Neural progenitor cell (in vitro differentiated cells): ENCODE results near the gene GBP5. TPM values are rescaled to one million over a fixed set of nuclear protein-coding genes. Genes with fewer than 3 reads are reported as not detected.
"Not testable (repeated sequence)": the region's sequence is repeated elsewhere in the genome, so short reads cannot be mapped to it uniquely, and the experiment has no call there.

Experiments used
- DNase-seq: peaks from one replicate; pipeline ENCODE4 v3.0.0-alpha.2; 2016; ENCODE audit warnings: low spot score
- H2AFZ ChIP-seq: fragments of 200-600 bp; sonication (generic); replicated peaks from 2 replicates; pipeline ENCODE4 v1.6.1; 2016; ENCODE audit warnings: antibody characterized with exemption
- H3F3A ChIP-seq: fragments of 200-600 bp; sonication (generic); 2 replicates; pipeline ENCODE4 v1.6.1; 2016; ENCODE audit warnings: antibody characterized with exemption, low read depth
- H3K27ac ChIP-seq: fragments of 200-600 bp; sonication (generic); 2 replicates; pipeline ENCODE4 v1.5.1; 2016; ENCODE audit warnings: mild to moderate bottlenecking
- H3K27me3 ChIP-seq: fragments of 200-600 bp; sonication (generic); 2 replicates; pipeline ENCODE4 v1.6.1; 2016; ENCODE audit warnings: mild to moderate bottlenecking, moderate library complexity
- H3K36me3 ChIP-seq: fragments of 200-600 bp; sonication (generic); 2 replicates; pipeline ENCODE4 v1.5.1; 2016
- H3K4me1 ChIP-seq: fragments of 200-600 bp; sonication (generic); 2 replicates; pipeline ENCODE4 v1.6.1; 2016; ENCODE audit warnings: mixed run types
- H3K4me2 ChIP-seq: fragments of 200-600 bp; sonication (generic); 2 replicates; pipeline ENCODE4 v1.6.1; 2016
- H3K4me3 ChIP-seq: fragments of 200-600 bp; sonication (generic); 2 replicates; pipeline ENCODE4 v1.5.1; 2016
- H3K79me2 ChIP-seq: fragments of 200-600 bp; sonication (generic); 2 replicates; pipeline ENCODE4 v1.6.1; 2016; ENCODE audit warnings: low read depth
- H3K9ac ChIP-seq: fragments of 200-600 bp; sonication (generic); 2 replicates; pipeline ENCODE4 v1.6.1; 2016
- H3K9me3 ChIP-seq: fragments of 200-600 bp; sonication (generic); 2 replicates; pipeline ENCODE4 v1.5.1; 2016; ENCODE audit warnings: low read depth
- H4K20me1 ChIP-seq: fragments of 200-600 bp; sonication (generic); 2 replicates; pipeline ENCODE4 v1.6.1; 2016; ENCODE audit warnings: low read depth
- H3K27ac Mint-ChIP-seq: 3 replicates; pipeline ENCODE4 v1.8.0; 2021; ENCODE audit warnings: mixed read lengths
- H3K27me3 Mint-ChIP-seq: 2 replicates; pipeline ENCODE4 v1.8.0; 2022; ENCODE audit warnings: low read depth, mild to moderate bottlenecking, inconsistent platforms, moderate library complexity, mixed read lengths; ENCODE audit not compliant: insufficient read depth
- H3K36me3 Mint-ChIP-seq: 3 replicates; pipeline ENCODE4 v1.8.0; 2021; ENCODE audit warnings: mixed read lengths
- H3K4me1 Mint-ChIP-seq: 3 replicates; pipeline ENCODE4 v1.8.0; 2021; ENCODE audit warnings: mixed read lengths
- H3K4me3 Mint-ChIP-seq: 3 replicates; pipeline ENCODE4 v1.8.0; 2021; ENCODE audit warnings: mild to moderate bottlenecking, moderate library complexity, mixed read lengths
- H3K9me3 Mint-ChIP-seq: 3 replicates; pipeline ENCODE4 v1.8.0; 2020; ENCODE audit warnings: mixed read lengths
- EZH2 ChIP-seq: fragments of 200-600 bp; sonication (generic); IDR thresholded peaks from 2 replicates; pipeline ENCODE4 v1.6.1; 2017; ENCODE audit warnings: antibody characterized with exemption, mild to moderate bottlenecking, moderate library complexity
- EZH2phosphoT487 ChIP-seq: fragments of 200-600 bp; sonication (generic); IDR thresholded peaks from 2 replicates; pipeline ENCODE4 v1.6.1; 2017; ENCODE audit warnings: antibody characterized with exemption
- total RNA-seq: library from RNA; depleted of rRNA; stranded (reverse); fragments of >200 nt; gene quantifications from 2 replicates; pipeline ENCODE4 v1.2.3, GENCODE V29; 2015; ENCODE audit warnings: low replicate concordance
- TF ChIP-seq, protein P1 (sequence below): fragments of 200-600 bp; sonication (generic); IDR thresholded peaks from 2 replicates; pipeline ENCODE4 v1.5.1; 2017; ENCODE audit warnings: antibody characterized with exemption, mild to moderate bottlenecking

The GBP5 gene, protein sequence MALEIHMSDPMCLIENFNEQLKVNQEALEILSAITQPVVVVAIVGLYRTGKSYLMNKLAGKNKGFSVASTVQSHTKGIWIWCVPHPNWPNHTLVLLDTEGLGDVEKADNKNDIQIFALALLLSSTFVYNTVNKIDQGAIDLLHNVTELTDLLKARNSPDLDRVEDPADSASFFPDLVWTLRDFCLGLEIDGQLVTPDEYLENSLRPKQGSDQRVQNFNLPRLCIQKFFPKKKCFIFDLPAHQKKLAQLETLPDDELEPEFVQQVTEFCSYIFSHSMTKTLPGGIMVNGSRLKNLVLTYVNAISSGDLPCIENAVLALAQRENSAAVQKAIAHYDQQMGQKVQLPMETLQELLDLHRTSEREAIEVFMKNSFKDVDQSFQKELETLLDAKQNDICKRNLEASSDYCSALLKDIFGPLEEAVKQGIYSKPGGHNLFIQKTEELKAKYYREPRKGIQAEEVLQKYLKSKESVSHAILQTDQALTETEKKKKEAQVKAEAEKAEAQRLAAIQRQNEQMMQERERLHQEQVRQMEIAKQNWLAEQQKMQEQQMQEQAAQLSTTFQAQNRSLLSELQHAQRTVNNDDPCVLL
- total RNA-seq = not detected in 2 replicates

DNA sequence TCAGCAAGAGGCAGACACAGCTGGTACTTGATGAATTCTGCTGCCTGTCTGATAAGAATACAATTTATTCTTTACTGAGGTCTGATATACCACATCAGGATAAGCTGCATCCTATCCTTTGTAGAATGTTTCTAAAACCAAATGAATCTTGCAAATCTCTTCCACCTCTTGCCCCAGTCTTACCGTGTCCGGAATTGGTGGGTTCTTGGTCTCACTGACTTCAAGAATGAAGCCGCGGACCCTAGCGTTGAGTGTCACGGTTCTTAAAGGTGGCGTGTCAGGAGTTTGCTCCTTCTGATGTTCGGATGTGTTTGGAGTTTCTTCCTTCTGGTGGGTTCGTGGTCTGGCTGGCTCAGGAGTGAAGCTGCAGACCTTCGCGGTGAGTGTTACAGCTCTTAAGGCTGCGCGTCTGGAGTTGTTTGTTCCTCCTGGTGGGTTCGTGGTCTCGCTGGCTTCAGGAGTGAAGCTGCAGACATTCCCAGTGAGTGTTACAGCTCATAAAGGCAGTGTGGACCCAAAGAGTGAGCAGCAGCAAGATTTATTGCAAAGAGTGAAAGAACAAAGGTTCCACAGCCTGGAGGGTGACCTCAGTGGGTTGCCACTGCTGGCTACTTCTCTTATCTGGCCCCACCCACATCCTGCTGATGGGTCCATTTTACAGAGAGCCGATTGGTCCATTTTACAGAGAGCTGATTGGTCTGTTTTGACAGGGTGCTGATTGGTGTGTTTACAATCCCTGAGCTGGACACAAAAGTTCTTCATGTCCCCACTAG is at the start of gene GBP5:
Gene GBP5 (minus strand): TSS at position 592 of the 773 bp plus-strand sequence. CDS start 3,305 bp downstream, outside the sequence.
- not testable (repeated sequence) for H3K79me2 ChIP-seq, DNase-seq, H3K27me3 Mint-ChIP-seq, H3K27me3 ChIP-seq, H3K4me2 ChIP-seq, H3K4me3 ChIP-seq, H4K20me1 ChIP-seq, H3K9me3 Mint-ChIP-seq, H3K9me3 ChIP-seq, H3K4me1 Mint-ChIP-seq, H3F3A ChIP-seq, H3K36me3 Mint-ChIP-seq, H3K4me3 Mint-ChIP-seq, H2AFZ ChIP-seq, H3K27ac Mint-ChIP-seq, H3K27ac ChIP-seq, H3K4me1 ChIP-seq, H3K36me3 ChIP-seq, H3K9ac ChIP-seq

DNA sequence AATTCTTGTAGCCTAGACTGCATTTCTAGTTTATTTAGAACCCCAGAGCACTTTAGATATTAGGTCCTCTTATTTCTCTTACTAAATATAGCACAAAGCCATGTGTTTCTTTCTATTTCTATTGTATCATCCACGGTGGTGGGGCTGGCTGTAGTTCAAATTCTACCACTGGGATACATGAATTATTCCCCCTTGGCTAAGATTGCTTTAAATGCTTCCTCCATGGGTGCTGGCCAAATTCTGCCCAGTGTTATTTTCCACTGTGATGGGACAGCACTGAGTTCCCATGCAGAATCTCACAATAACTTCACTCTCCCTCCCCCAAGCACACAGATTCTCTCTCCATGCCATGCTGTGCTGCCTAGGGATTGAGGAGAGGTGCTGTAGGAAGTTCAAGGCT is 49.7 kb upstream of the GBP5 start:
- TF ChIP-seq, protein P1, sequence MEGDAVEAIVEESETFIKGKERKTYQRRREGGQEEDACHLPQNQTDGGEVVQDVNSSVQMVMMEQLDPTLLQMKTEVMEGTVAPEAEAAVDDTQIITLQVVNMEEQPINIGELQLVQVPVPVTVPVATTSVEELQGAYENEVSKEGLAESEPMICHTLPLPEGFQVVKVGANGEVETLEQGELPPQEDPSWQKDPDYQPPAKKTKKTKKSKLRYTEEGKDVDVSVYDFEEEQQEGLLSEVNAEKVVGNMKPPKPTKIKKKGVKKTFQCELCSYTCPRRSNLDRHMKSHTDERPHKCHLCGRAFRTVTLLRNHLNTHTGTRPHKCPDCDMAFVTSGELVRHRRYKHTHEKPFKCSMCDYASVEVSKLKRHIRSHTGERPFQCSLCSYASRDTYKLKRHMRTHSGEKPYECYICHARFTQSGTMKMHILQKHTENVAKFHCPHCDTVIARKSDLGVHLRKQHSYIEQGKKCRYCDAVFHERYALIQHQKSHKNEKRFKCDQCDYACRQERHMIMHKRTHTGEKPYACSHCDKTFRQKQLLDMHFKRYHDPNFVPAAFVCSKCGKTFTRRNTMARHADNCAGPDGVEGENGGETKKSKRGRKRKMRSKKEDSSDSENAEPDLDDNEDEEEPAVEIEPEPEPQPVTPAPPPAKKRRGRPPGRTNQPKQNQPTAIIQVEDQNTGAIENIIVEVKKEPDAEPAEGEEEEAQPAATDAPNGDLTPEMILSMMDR = no peak
- TF ChIP-seq EZH2phosphoT487 (no peak), EZH2 (no peak)
- DNase-seq = no peak
- H3K4me3 ChIP-seq = no peak overlapping the region
- no peaks in the 10 kb centered on the region for H3K36me3 ChIP-seq
- H3K4me1 ChIP-seq = no peaks in the 10 kb centered on the region
- H3F3A ChIP-seq = no peaks in the 10 kb centered on the region
- H3K4me2 ChIP-seq = no peak overlapping the region
- no peak overlapping the region for H3K27ac Mint-ChIP-seq
- no peak overlapping the region for H2AFZ ChIP-seq
- H3K27ac ChIP-seq = no peak overlapping the region
- H3K9me3 Mint-ChIP-seq = peaks cover 10% of the 10 kb centered on the region
- no peak overlapping the region for H3K9ac ChIP-seq
- H3K4me3 Mint-ChIP-seq = no peak overlapping the region
- H3K79me2 ChIP-seq = no peaks in the 10 kb centered on the region
- no peaks in the 10 kb centered on the region for H4K20me1 ChIP-seq
- H3K36me3 Mint-ChIP-seq = no peaks in the 10 kb centered on the region
- H3K4me1 Mint-ChIP-seq = no peaks in the 10 kb centered on the region
- no peaks in the 10 kb centered on the region for H3K27me3 Mint-ChIP-seq
- no peaks in the 10 kb centered on the region for H3K27me3 ChIP-seq
- no peaks in the 10 kb centered on the region for H3K9me3 ChIP-seq

DNA sequence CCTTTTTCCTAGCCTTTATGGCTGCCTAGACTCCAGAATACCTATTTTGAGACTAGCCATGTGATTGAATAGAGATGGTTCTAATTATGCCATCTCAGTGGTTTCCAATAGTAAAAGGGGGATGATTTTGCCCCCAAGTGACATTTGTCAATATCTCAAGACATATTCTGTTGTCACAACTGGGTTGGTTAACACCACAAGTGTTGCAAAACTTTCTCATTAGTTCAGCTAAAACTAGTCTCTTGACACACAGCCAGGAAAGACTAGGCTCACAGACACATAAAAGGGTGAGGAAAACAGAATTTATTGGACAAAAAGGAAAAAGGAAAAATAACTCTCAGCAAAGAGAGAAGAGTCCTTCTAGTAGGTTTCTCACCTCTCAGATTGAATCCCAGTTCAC is 39.9 kb upstream of the GBP5 start:
- H3K9me3 ChIP-seq = no peaks in the 10 kb centered on the region
- no peaks in the 10 kb centered on the region for H3K36me3 ChIP-seq
- H3K27ac Mint-ChIP-seq = no peak overlapping the region
- TF ChIP-seq, protein P1 = no peak
- no peak for TF ChIP-seq EZH2
- no peak for TF ChIP-seq EZH2phosphoT487
- no peaks in the 10 kb centered on the region for H3K4me1 Mint-ChIP-seq
- H3K4me3 Mint-ChIP-seq = no peak overlapping the region
- no peak overlapping the region for H3K27ac ChIP-seq
- H4K20me1 ChIP-seq = no peaks in the 10 kb centered on the region
- H3K27me3 ChIP-seq = no peaks in the 10 kb centered on the region
- H3K9me3 Mint-ChIP-seq = no peaks in the 10 kb centered on the region
- H3K36me3 Mint-ChIP-seq = no peaks in the 10 kb centered on the region
- H3F3A ChIP-seq = no peaks in the 10 kb centered on the region
- no peaks in the 10 kb centered on the region for H3K79me2 ChIP-seq
- H3K4me3 ChIP-seq = no peak overlapping the region
- H3K9ac ChIP-seq = no peak overlapping the region
- no peaks in the 10 kb centered on the region for H3K4me1 ChIP-seq
- H3K4me2 ChIP-seq = no peak overlapping the region
- peaks cover 2% of the 10 kb centered on the region for H3K27me3 Mint-ChIP-seq
- DNase-seq = no peak
- H2AFZ ChIP-seq = no peak overlapping the region
